Left ventricle myocardium inferior (tissue), 1 donor: Measurements from ENCODE around the gene RGMA. TPM values are rescaled to one million over a fixed set of nuclear protein-coding genes. Genes with fewer than 3 reads are reported as not detected.
"Not testable (repeated sequence)": the region's sequence is repeated elsewhere in the genome, so short reads cannot be mapped to it uniquely, and the experiment has no call there.

Experiments
- DNase-seq: peaks from one replicate; pipeline ENCODE4 v3.0.0-alpha.2; 2020
- H3K27ac ChIP-seq: fragments of 200-600 bp; replicated peaks from 2 replicates; pipeline ENCODE4 v1.8.0; 2021
- H3K27me3 ChIP-seq: fragments of 200-600 bp; 2 replicates; pipeline ENCODE4 v1.8.0; 2021; ENCODE audit warnings: low read depth
- H3K36me3 ChIP-seq: fragments of 200-600 bp; 2 replicates; pipeline ENCODE4 v1.8.0; 2021
- H3K4me1 ChIP-seq: fragments of 200-600 bp; 2 replicates; pipeline ENCODE4 v1.8.0; 2021
- H3K4me3 ChIP-seq: fragments of 200-600 bp; 2 replicates; pipeline ENCODE4 v1.8.0; 2021; ENCODE audit warnings: mild to moderate bottlenecking, moderate library complexity
- H3K9me3 ChIP-seq: fragments of 200-600 bp; replicated peaks from 2 replicates; pipeline ENCODE4 v1.8.0; 2021
- CTCF ChIP-seq: fragments of 200-600 bp; IDR thresholded peaks from 2 replicates; pipeline ENCODE4 v1.8.0; 2021; ENCODE audit warnings: antibody characterized with exemption, mild to moderate bottlenecking, borderline replicate concordance
- intact Hi-C: fragments of 100-400 bp; cut with micrococcal nuclease; formaldehyde crosslinking; loops from one replicate; pipeline ENCODE4 v1.11.0; 2022
- total RNA-seq: library from RNA; stranded (reverse); fragmentation: NEBNext Ultra II Directional; extraction: Animal tissue kit (Norgen Biotek cat#: 25700); gene quantifications from one replicate; pipeline ENCODE4 v1.2.1, GENCODE V29; 2021
- donor health status: DM: no; HTN: yes; CAD: no; lungs with severe emphysema.

The RGMA gene
- total RNA-seq, 1 donor from 2014 or later: 16.9 TPM

- H3K27ac ChIP-seq: no peak overlapping the region
- peaks cover 6% of the 10 kb centered on the region for H3K27me3 ChIP-seq
- TF ChIP-seq CTCF: no peak
- no peak for DNase-seq
- intact Hi-C loops: no loop called here
- H3K4me1 ChIP-seq: no peaks in the 10 kb centered on the region
- H3K9me3 ChIP-seq: peaks cover 15% of the 10 kb centered on the region
- H3K36me3 ChIP-seq: peaks cover 47% of the 10 kb centered on the region
- H3K4me3 ChIP-seq: no peak overlapping the region
Measured at GRCh38 chr15:93043621-93044300, 45.2 kb downstream of the RGMA start.

- Histone ChIP-seq H3K4me3 (no peak overlapping the region), H3K36me3 (peaks cover 43% of the 10 kb centered on the region), H3K27me3 (peaks cover 6% of the 10 kb centered on the region), H3K27ac (no peak overlapping the region), H3K9me3 (peaks cover 15% of the 10 kb centered on the region), H3K4me1 (peaks cover 4% of the 10 kb centered on the region)
- intact Hi-C loops: no loop called here
- DNase-seq: no peak
- TF ChIP-seq CTCF: no peak
Measured at GRCh38 chr15:93042691-93043378, 46.2 kb downstream of the RGMA start.

GRCh38 chr15:93042211-93042610 lies 46.8 kb downstream of the RGMA start:
- no peak overlapping the region for H3K27ac ChIP-seq
- no peak for DNase-seq
- no peak for TF ChIP-seq CTCF
- H3K27me3 ChIP-seq: peaks cover 6% of the 10 kb centered on the region
- peaks cover 37% of the 10 kb centered on the region for H3K36me3 ChIP-seq
- H3K4me3 ChIP-seq: no peak overlapping the region
- intact Hi-C loops: no loop called here
- H3K9me3 ChIP-seq: peaks cover 15% of the 10 kb centered on the region
- H3K4me1 ChIP-seq: peaks cover 8% of the 10 kb centered on the region

GRCh38 chr15:93041159-93041547 lies 47.9 kb downstream of the RGMA start:
- Histone ChIP-seq H3K9me3 (peaks cover 6% of the 10 kb centered on the region), H3K4me3 (no peak overlapping the region), H3K36me3 (peaks cover 26% of the 10 kb centered on the region), H3K4me1 (peaks cover 9% of the 10 kb centered on the region), H3K27me3 (peaks cover 11% of the 10 kb centered on the region), H3K27ac (no peak overlapping the region)
- no peak for DNase-seq
- intact Hi-C loops: no loop called here
- no peak for TF ChIP-seq CTCF

GRCh38 chr15:93040288-93041158 lies 48.5 kb downstream of the RGMA start:
- no peak for DNase-seq
- no peaks in the 10 kb centered on the region for H3K9me3 ChIP-seq
- no peak for TF ChIP-seq CTCF
- intact Hi-C loops: no loop called here
- peaks cover 9% of the 10 kb centered on the region for H3K4me1 ChIP-seq
- no peak overlapping the region for H3K4me3 ChIP-seq
- peaks cover 20% of the 10 kb centered on the region for H3K36me3 ChIP-seq
- peaks cover 11% of the 10 kb centered on the region for H3K27me3 ChIP-seq
- H3K27ac ChIP-seq: no peak overlapping the region

- H3K4me1 ChIP-seq, DNase-seq, H3K27ac ChIP-seq, H3K9me3 ChIP-seq, H3K4me3 ChIP-seq: not testable (repeated sequence)
- intact Hi-C loops: loop anchor here (10.0 kb wide), 1 partner anchor 1285 kb away; no protein-coding TSS in a partner anchor
- peaks cover 11% of the 10 kb centered on the region for H3K27me3 ChIP-seq
- peaks cover 12% of the 10 kb centered on the region for H3K36me3 ChIP-seq
Measured at GRCh38 chr15:93039562-93040287, 49.3 kb downstream of the RGMA start.
